Measurements from ENCODE around the gene DNASE1L2.

The DNASE1L2 gene

DNA sequence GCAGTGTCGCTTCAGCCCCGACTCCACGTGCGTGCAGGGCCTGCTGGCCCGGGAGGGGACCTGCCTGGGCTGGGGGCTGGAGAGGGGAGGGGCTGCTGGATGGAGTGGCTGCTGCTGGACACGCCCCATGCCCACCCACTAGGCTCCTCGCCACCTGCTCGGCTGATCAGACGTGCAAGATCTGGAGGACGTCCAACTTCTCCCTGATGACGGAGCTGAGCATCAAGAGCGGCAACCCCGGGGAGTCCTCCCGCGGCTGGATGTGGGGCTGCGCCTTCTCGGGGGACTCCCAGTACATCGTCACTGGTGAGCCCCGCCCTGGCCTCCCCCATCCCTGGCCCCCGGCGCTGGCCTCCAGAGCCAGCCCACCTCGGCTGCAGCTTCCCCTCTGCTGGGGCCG is 27.9 kb upstream of the DNASE1L2 start:
- H3K4me3 ChIP-seq (ENCODE audit: low read depth, low read length) = no peak overlapping the region
- TF ChIP-seq, protein P1, sequence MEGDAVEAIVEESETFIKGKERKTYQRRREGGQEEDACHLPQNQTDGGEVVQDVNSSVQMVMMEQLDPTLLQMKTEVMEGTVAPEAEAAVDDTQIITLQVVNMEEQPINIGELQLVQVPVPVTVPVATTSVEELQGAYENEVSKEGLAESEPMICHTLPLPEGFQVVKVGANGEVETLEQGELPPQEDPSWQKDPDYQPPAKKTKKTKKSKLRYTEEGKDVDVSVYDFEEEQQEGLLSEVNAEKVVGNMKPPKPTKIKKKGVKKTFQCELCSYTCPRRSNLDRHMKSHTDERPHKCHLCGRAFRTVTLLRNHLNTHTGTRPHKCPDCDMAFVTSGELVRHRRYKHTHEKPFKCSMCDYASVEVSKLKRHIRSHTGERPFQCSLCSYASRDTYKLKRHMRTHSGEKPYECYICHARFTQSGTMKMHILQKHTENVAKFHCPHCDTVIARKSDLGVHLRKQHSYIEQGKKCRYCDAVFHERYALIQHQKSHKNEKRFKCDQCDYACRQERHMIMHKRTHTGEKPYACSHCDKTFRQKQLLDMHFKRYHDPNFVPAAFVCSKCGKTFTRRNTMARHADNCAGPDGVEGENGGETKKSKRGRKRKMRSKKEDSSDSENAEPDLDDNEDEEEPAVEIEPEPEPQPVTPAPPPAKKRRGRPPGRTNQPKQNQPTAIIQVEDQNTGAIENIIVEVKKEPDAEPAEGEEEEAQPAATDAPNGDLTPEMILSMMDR (IDR thresholded peaks at IDR 0.05; ENCODE audit: control insufficient read depth, extremely low read depth, insufficient read depth) = no peak
- DNase-seq (ENCODE audit: low read depth) = no peak

DNA sequence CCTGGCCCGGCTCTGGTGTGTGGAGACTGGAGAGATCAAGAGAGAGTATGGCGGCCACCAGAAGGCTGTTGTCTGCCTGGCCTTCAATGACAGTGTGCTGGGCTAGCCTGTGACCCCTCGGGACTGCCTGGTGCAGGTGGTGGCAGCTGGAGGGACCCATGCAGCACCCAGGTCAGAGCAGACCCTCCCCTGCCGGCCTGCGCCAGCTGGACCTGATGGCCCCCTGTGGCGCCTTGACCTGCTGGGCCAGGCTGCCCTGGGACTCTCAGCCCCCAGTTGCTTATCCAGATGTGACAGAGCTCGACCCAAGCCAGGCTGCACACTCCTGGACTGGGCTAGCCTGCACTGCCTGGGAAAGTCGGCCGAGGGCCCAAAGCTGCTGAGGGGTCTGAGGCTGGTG is 27.5 kb upstream of the DNASE1L2 start:
- TF ChIP-seq, protein P1 (IDR thresholded peaks at IDR 0.05; ENCODE audit: control insufficient read depth, extremely low read depth, insufficient read depth) = no peak
- no peak overlapping the region for H3K4me3 ChIP-seq (ENCODE audit: low read depth, low read length)
- no peak for DNase-seq (ENCODE audit: low read depth)

DNA sequence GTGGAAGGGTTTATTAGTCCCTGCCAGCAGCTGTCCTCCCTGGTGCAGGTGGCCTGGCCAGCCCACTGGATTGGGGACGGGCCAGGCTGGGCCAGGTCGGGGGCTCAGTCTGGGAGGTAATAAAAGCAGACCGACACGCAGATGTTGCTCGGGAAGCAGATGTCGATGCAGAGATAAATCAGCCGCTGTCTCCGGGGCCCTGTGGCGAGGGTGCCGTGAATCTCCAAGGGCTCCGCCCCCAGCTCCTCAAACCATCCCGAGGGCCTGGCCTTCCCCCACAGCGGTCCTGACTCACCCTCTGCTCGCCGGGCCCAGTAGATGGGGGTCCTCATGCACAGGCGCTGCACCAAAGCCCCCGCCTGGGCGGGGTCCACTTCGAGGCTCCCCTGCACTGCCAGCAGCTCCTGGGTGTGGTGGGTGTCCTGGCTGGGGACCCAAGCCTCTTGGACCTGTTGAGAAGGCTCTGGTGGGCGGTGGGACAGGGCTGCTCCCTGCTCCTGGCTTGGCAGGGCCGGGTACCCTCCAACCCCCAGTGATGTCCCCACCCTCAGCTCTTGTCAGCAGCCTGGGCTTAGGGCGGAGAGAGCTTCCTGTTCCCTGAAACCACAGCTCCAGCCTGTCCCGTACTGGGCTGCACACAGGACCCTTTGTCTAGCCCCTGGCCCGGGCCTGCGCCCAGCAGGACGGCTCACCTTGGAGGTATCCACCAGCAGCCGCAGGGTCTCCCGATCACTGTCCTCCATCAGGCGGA is 26.8 kb upstream of the DNASE1L2 start:
- H3K4me3 ChIP-seq (ENCODE audit: low read depth, low read length) = no peak overlapping the region
- DNase-seq (ENCODE audit: low read depth) = no peak
- TF ChIP-seq, protein P1 (IDR thresholded peaks at IDR 0.05; ENCODE audit: control insufficient read depth, extremely low read depth, insufficient read depth) = no peak

DNA sequence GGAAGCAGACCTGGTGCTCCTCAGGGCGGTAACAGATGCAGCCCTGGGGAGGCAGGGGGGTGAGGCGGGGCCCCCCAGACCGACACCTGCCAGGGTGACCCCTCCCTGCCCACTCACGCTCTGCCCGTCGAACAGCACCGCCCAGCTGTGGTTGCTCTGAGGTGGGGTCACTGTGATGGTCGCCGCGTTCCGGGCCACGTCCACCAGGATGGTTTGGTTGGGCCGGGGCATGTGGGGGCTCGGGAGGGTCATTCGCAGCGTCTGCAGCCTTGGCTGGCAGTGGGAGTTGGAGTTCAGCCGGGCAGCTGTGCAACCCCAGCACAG is 26.3 kb upstream of the DNASE1L2 start:
- no peak for DNase-seq (ENCODE audit: low read depth)
- TF ChIP-seq, protein P1 (IDR thresholded peaks at IDR 0.05; ENCODE audit: control insufficient read depth, extremely low read depth, insufficient read depth) = no peak
- H3K4me3 ChIP-seq (ENCODE audit: low read depth, low read length) = no peak overlapping the region

DNA sequence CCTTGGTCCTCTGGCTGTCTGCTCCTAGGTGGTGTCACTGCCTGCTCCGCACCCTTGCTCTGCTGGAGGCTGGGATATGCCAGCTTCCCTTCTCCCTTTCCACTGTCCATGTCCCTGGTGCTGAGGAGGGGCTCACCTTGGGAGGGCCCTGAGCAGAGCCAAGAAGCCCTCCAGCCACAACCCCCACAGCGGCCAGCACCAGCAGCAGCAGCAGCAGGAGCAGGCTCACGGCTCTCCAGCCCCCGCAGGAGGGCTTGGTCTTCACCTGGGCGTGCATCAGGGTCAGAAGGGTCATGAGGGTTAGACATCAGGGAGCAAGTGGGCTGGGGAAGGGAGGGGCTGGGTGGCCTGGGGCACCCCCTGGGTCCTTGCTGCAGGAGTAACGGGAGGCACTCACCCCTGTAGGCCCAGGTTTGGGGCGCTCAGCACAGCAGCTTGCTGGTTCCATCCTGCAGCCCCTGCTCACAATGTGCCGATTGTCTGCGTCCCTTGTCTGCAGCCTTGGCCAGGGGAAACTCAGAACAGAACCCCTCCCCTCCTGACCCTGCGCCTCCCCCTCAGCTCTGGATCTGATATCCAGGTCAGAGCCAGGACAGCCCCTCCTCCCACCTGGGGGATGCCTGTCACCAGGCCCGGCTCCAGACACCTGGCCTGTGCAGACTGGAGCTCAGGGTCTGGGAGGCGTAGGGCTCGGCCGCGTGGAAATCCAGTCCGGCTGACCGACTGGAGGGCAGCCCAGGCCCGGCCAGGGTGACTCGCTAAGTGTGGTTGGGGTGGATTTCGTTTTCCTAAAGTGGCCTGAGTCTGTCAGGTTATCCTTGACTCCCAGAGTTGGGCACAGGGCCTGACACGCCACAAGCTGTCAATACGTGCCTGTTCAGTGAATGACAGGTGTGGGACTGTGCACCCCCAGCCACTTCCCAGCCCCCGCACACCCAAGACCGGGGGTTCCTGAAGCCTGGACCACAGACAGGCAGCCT is 25.6 kb upstream of the DNASE1L2 start, which contains the start of gene BRICD5:
BRICD5 (minus strand) TSS at position 478 of the 980 bp plus-strand sequence; CDS start at position 448, 30 bp downstream.
- TF ChIP-seq, protein P1 (IDR thresholded peaks at IDR 0.05; ENCODE audit: control insufficient read depth, extremely low read depth, insufficient read depth) = no peak
- no peak for DNase-seq (ENCODE audit: low read depth)
- no peak within 1 kb of the TSS for H3K4me3 ChIP-seq (ENCODE audit: low read depth, low read length)

DNA sequence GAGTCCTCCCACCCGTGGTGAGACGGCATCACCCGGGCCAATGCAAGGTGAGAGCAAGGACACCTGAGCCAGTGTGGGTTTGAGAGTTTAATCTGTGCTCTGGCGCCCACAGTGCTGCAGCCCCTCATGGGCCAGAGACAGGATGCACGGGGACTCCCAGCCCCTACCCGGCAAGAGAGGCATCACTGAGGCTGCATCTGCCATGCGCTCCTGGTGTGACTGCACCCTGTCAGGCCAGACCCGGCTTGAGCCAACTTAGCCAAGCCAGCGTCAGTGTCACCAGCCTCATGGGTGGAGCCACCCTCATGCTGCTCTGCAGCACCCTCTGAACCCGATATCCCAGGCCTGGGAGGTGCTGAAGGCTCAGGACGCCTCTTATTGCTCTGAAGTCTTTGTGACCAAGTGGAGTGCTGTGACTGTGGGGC is 24.3 kb upstream of the DNASE1L2 start:
- no peak overlapping the region for H3K4me3 ChIP-seq (ENCODE audit: low read depth, low read length)
- no peak for DNase-seq (ENCODE audit: low read depth)
- TF ChIP-seq, protein P1 (IDR thresholded peaks at IDR 0.05; ENCODE audit: control insufficient read depth, extremely low read depth, insufficient read depth) = no peak
